ENCODE data around the gene HNRNPR. TPM values are rescaled to one million over a fixed set of nuclear protein-coding genes. Genes with fewer than 3 reads are reported as not detected.
A peak's percentile ranks its signal among the peaks of the same experiment; 100 is the strongest.

The HNRNPR gene
- total RNA-seq, 4 donors from 2014 or later = 60.9 to 90.2 (median 76.8) TPM

GRCh38 chr1:23387494-23387893 is 43.4 kb upstream of the HNRNPR start:
- Histone ChIP-seq H3K4me3 (no peak overlapping the region), H3K36me3 (peaks cover 0 to 29% (median 0%) of the 10 kb centered on the region in 3 donors), H3K4me1 (peaks cover 9 to 28% (median 21%) of the 10 kb centered on the region in 3 donors), H3K27me3 (no peaks in the 10 kb centered on the region), H3K9me3 (no peaks in the 10 kb centered on the region), H3K27ac (no peak overlapping the region)
- WGBS, 2 donors = 85 to 94% methylated on average over 2 to 6 of the region's 8 CpGs
- intact Hi-C loops (cut with DNase I) = no loop called here
- no peak for TF ChIP-seq POLR2A (IDR thresholded peaks at IDR 0.05)
- TF ChIP-seq CTCF (IDR thresholded peaks at IDR 0.05) = no peak
- DNase-seq = no peak

GRCh38 chr1:23385119-23385621 is 41.1 kb upstream of the HNRNPR start:
- H3K4me3 ChIP-seq = no peak overlapping the region
- H3K9me3 ChIP-seq = no peaks in the 10 kb centered on the region
- WGBS, 2 donors = 52 to 55% methylated on average over 11 to 12 of the region's 14 CpGs
- H3K4me1 ChIP-seq = peaks cover 9 to 28% (median 21%) of the 10 kb centered on the region in 3 donors
- H3K36me3 ChIP-seq = peaks cover 0 to 46% (median 0%) of the 10 kb centered on the region in 3 donors
- TF ChIP-seq CTCF (IDR thresholded peaks at IDR 0.05) (no peak), POLR2A (IDR thresholded peaks at IDR 0.05) (no peak)
- H3K27me3 ChIP-seq = no peaks in the 10 kb centered on the region
- DNase-seq = no peak
- intact Hi-C loops (cut with DNase I) = no loop called here
- peak overlapping the region in 3 of 4 donors; percentile 13 to 58 (median 42) for H3K27ac ChIP-seq

GRCh38 chr1:23384312-23385058 is 40.4 kb upstream of the HNRNPR start:
- WGBS, 2 donors = 55 to 75% methylated on average over 8 to 11 of the region's 11 CpGs
- DNase-seq = no peak

GRCh38 chr1:23383577-23384311 is 39.7 kb upstream of the HNRNPR start:
- intact Hi-C loops (cut with DNase I) = no loop called here
- peaks cover 0 to 46% (median 0%) of the 10 kb centered on the region in 3 donors for H3K36me3 ChIP-seq
- peaks cover 9 to 39% (median 21%) of the 10 kb centered on the region in 3 donors for H3K4me1 ChIP-seq
- H3K4me3 ChIP-seq = no peak overlapping the region
- peak overlapping the region; percentile 7 to 68 (median 41) for H3K27ac ChIP-seq
- no peak for DNase-seq
- H3K9me3 ChIP-seq = no peaks in the 10 kb centered on the region
- no peaks in the 10 kb centered on the region for H3K27me3 ChIP-seq
- TF ChIP-seq CTCF (IDR thresholded peaks at IDR 0.05) (no peak), POLR2A (IDR thresholded peaks at IDR 0.05) (no peak)
- 45 to 47% methylated on average over 3 to 6 of the region's 8 CpGs for WGBS, 2 donors

More at GRCh38 chr1:23384312-23385058, 40.4 kb upstream of the HNRNPR start:
- Histone ChIP-seq H3K27ac (peak overlapping the region; percentile 7 to 68 (median 41)), H3K9me3 (no peaks in the 10 kb centered on the region), H3K36me3 (peaks cover 0 to 46% (median 0%) of the 10 kb centered on the region in 3 donors), H3K4me3 (no peak overlapping the region), H3K27me3 (no peaks in the 10 kb centered on the region), H3K4me1 (peaks cover 9 to 32% (median 21%) of the 10 kb centered on the region in 3 donors)
- TF ChIP-seq POLR2A (IDR thresholded peaks at IDR 0.05) = no peak
- no peak for TF ChIP-seq CTCF (IDR thresholded peaks at IDR 0.05)
- intact Hi-C loops (cut with DNase I) = no loop called here

Data from esophagus squamous epithelium (tissue), 5 donors.